Aorta (tissue), 5 donors: ENCODE results near the gene GDPD5. TPM values are rescaled to one million over a fixed set of nuclear protein-coding genes. Genes with fewer than 3 reads are reported as not detected.

Experiments used
- ATAC-seq: fragments of 200-7000 bp; cut with Tn5 transposase; one replicate; pipeline ENCODE4 v1.9.1; 2022; ENCODE audit warnings: moderate library complexity; ENCODE audit not compliant: low FRiP score
- DNase-seq, 2 donors: peaks; one replicate each; pipeline ENCODE4 v3.0.0-alpha.2; 2020
- H3K27ac ChIP-seq, 2 donors: one replicate each; pipeline ENCODE4 v1.5.1; 2013; ENCODE audit warnings: low read length in 2 of 2, mild to moderate bottlenecking in 2 of 2, moderate library complexity in 2 of 2, control low read depth in 1 of 2, inconsistent platforms in 1 of 2, low read depth in 1 of 2
- H3K27me3 ChIP-seq, 2 donors: one replicate each; pipeline ENCODE4 v1.6.1; 2013; ENCODE audit warnings: control low read depth in 1 of 2, low read length in 1 of 2, mild to moderate bottlenecking in 1 of 2, moderate library complexity in 1 of 2; ENCODE audit not compliant: insufficient read depth in 2 of 2, control insufficient read depth in 1 of 2
- H3K36me3 ChIP-seq, 2 donors: one replicate each; pipeline ENCODE4 v1.6.1; 2013; ENCODE audit warnings: control low read depth in 1 of 2, low read length in 1 of 2, mild to moderate bottlenecking in 1 of 2; ENCODE audit not compliant: insufficient read depth in 2 of 2, control insufficient read depth in 1 of 2
- H3K4me1 ChIP-seq, 2 donors: one replicate each; pipeline ENCODE4 v1.6.1; 2013; ENCODE audit warnings: low read length in 2 of 2, control low read depth in 1 of 2, mild to moderate bottlenecking in 1 of 2, moderate library complexity in 1 of 2; ENCODE audit not compliant: insufficient read depth in 2 of 2, control insufficient read depth in 1 of 2
- H3K4me3 ChIP-seq, 2 donors: one replicate each; pipeline ENCODE4 v1.5.1; 2013; ENCODE audit warnings: low read length in 2 of 2, control low read depth in 1 of 2, mild to moderate bottlenecking in 1 of 2
- H3K9me3 ChIP-seq: one replicate; pipeline ENCODE4 v1.6.1; 2013; ENCODE audit warnings: mild to moderate bottlenecking, low read length; ENCODE audit not compliant: control insufficient read depth
- WGBS, 2 donors: extraction: QIAGEN DNeasy Blood & Tissue Kit; methylation state at CpG; one replicate each; pipeline ENCODE4 v1.1.7; 2013; 5-methylcytosine and 5-hydroxymethylcytosine counted together
- intact Hi-C, 2 donors: fragments of 100-400 bp; cut with DNase I; formaldehyde crosslinking; loops; one replicate each; pipeline versions ENCODE4 v1.14.2 to v1.15.0; 2022
- polyA plus RNA-seq, 2 donors: library from polyadenylated mRNA; stranded (reverse); fragments of 200-250 nt; gene quantifications; one replicate each; pipeline ENCODE4 v1.2.3, GENCODE V29; 2013
- total RNA-seq, 2 donors: library from RNA; stranded (reverse); fragmentation: NEBNext Ultra II Directional; extraction: Animal tissue kit (Norgen Biotek cat#: 25700); gene quantifications; one replicate each; pipeline ENCODE4 v1.2.1, GENCODE V29; 2021
- donor health status: healthy with polysubstance abuse.
- donor health status: Bipolar disorder and iron deficiency.
- donor health status: DM: no; HTN: no; CAD: no.
- donor health status: DM: no; HTN: no; CAD: no.
- donor health status: DM: yes; HTN: yes; CAD: no.

The GDPD5 gene
- total and polyA plus RNA-seq, 4 donors = 3.5 to 53.0 (median 34.2) TPM

GRCh38 chr11:75470476-75471080, 55.2 kb downstream of the GDPD5 start:
- no peaks in the 10 kb centered on the region for H3K9me3 ChIP-seq
- H3K27me3 ChIP-seq = no peaks in the 10 kb centered on the region
- no peak overlapping the region for H3K4me3 ChIP-seq
- WGBS, 2 donors = 82 to 85% methylated on average over 7 of the region's 7 CpGs
- H3K27ac ChIP-seq = no peak overlapping the region
- no peak for ATAC-seq
- no peaks in the 10 kb centered on the region for H3K4me1 ChIP-seq
- DNase-seq = peak; percentile 6 to 17
- no peaks in the 10 kb centered on the region for H3K36me3 ChIP-seq
- intact Hi-C loops = no loop called here

- Histone ChIP-seq H3K4me3 (no peak overlapping the region), H3K36me3 (no peaks in the 10 kb centered on the region), H3K27me3 (no peaks in the 10 kb centered on the region), H3K4me1 (no peaks in the 10 kb centered on the region), H3K27ac (no peak overlapping the region), H3K9me3 (no peaks in the 10 kb centered on the region)
- ATAC-seq (no peak), DNase-seq (peak; percentile 3 to 4)
- WGBS, 2 donors = 72 to 79% methylated on average over 6 of the region's 6 CpGs
- intact Hi-C loops = no loop called here
Measured at GRCh38 chr11:75469785-75470405, 55.8 kb downstream of the GDPD5 start.

- Histone ChIP-seq H3K27me3 (no peaks in the 10 kb centered on the region), H3K4me1 (no peaks in the 10 kb centered on the region), H3K9me3 (no peaks in the 10 kb centered on the region), H3K4me3 (no peak overlapping the region), H3K27ac (no peak overlapping the region), H3K36me3 (no peaks in the 10 kb centered on the region)
- no peak for ATAC-seq
- intact Hi-C loops = no loop called here
- DNase-seq = peak; percentile 62 to 86
- 72 to 74% methylated on average over 14 of the region's 14 CpGs for WGBS, 2 donors
Measured at GRCh38 chr11:75468534-75469340, 57.0 kb downstream of the GDPD5 start.

- ATAC-seq = no peak
- Histone ChIP-seq H3K27ac (no peak overlapping the region), H3K36me3 (no peaks in the 10 kb centered on the region), H3K4me1 (no peaks in the 10 kb centered on the region), H3K27me3 (no peaks in the 10 kb centered on the region), H3K4me3 (no peak overlapping the region), H3K9me3 (no peaks in the 10 kb centered on the region)
- intact Hi-C loops = no loop called here
- DNase-seq = peak; percentile 0 to 61
- WGBS, 2 donors = 92 to 96% methylated on average over 4 of the region's 4 CpGs
Measured at GRCh38 chr11:75467881-75468280, 57.9 kb downstream of the GDPD5 start.

- no peak for ATAC-seq
- intact Hi-C loops = no loop called here
- no peak overlapping the region for H3K27ac ChIP-seq
- DNase-seq = peak in 1 of 2 donors; percentile 60
- H3K4me3 ChIP-seq = no peak overlapping the region
- H3K4me1 ChIP-seq = no peaks in the 10 kb centered on the region
- no peaks in the 10 kb centered on the region for H3K27me3 ChIP-seq
- WGBS, 2 donors = 92 to 95% methylated on average over 8 of the region's 8 CpGs
- no peaks in the 10 kb centered on the region for H3K36me3 ChIP-seq
- no peaks in the 10 kb centered on the region for H3K9me3 ChIP-seq
Measured at GRCh38 chr11:75467311-75467710, 58.4 kb downstream of the GDPD5 start.

GRCh38 chr11:75465701-75466531, 59.8 kb downstream of the GDPD5 start:
- H3K27ac ChIP-seq = no peak overlapping the region
- H3K4me1 ChIP-seq = no peaks in the 10 kb centered on the region
- DNase-seq = peak in 1 of 2 donors; percentile 71
- H3K27me3 ChIP-seq = no peaks in the 10 kb centered on the region
- no peaks in the 10 kb centered on the region for H3K9me3 ChIP-seq
- ATAC-seq = no peak
- H3K36me3 ChIP-seq = no peaks in the 10 kb centered on the region
- H3K4me3 ChIP-seq = no peak overlapping the region
- intact Hi-C loops = no loop called here
- WGBS, 2 donors = 93 to 95% methylated on average over 11 of the region's 11 CpGs

GRCh38 chr11:75463106-75463774, 62.5 kb downstream of the GDPD5 start:
- Histone ChIP-seq H3K4me3 (no peak overlapping the region), H3K9me3 (no peaks in the 10 kb centered on the region), H3K27ac (no peak overlapping the region), H3K36me3 (no peaks in the 10 kb centered on the region), H3K27me3 (no peaks in the 10 kb centered on the region), H3K4me1 (no peaks in the 10 kb centered on the region)
- 65 to 67% methylated on average over 11 of the region's 11 CpGs for WGBS, 2 donors
- peak in 1 of 2 donors; percentile 35 for DNase-seq
- no peak for ATAC-seq
- intact Hi-C loops = no loop called here

- no peaks in the 10 kb centered on the region for H3K27me3 ChIP-seq
- H3K4me3 ChIP-seq = no peak overlapping the region
- H3K4me1 ChIP-seq = no peaks in the 10 kb centered on the region
- no peak overlapping the region for H3K27ac ChIP-seq
- ATAC-seq (no peak), DNase-seq (peak in 1 of 2 donors; percentile 50)
- intact Hi-C loops = no loop called here
- H3K9me3 ChIP-seq = no peaks in the 10 kb centered on the region
- WGBS, 2 donors = 88% methylated on average over 5 of the region's 5 CpGs
- no peaks in the 10 kb centered on the region for H3K36me3 ChIP-seq
Measured at GRCh38 chr11:75462117-75462653, 63.6 kb downstream of the GDPD5 start.
